OCI-LY7 (cell line): Measurements from ENCODE around the gene CTNND2. TPM values are rescaled to one million over a fixed set of nuclear protein-coding genes. Genes with fewer than 3 reads are reported as not detected.

Experiments used
- BruUV-seq: library from RNA; stranded (reverse); fragments of 400-500 nt; replicated peaks from 2 replicates; lab custom pipeline; 2021; lab: Mats Ljungman, UMichigan
- CTCF ChIA-PET: fragments of 300-600 bp; sonication (Branson Sonifier 250); formaldehyde crosslinking; loops from one replicate; lab custom pipeline; 2022; ENCODE audit warnings: antibody characterized with exemption; ENCODE audit not compliant: unreplicated experiment; lab: Charles Lee
- POLR2A ChIA-PET: fragments of 300-600 bp; sonication (Branson Sonifier 250); formaldehyde crosslinking; loops from one replicate; lab custom pipeline; 2022; ENCODE audit warnings: antibody characterized with exemption; lab: Charles Lee
- DNase-seq: peaks from one replicate; pipeline ENCODE4 v3.0.0-alpha.2; 2015; ENCODE audit warnings: low spot score
- H2AFZ ChIP-seq: fragments of 200-600 bp; sonication (generic), shearing (Covaris generic); 2 replicates; pipeline ENCODE4 v1.6.1; 2014; ENCODE audit warnings: mild to moderate bottlenecking, antibody characterized with exemption, low read length, moderate library complexity
- H3K27ac ChIP-seq: fragments of 200-600 bp; sonication (generic); 2 replicates; pipeline ENCODE4 v1.5.1; 2014; ENCODE audit warnings: mixed run types, low read depth, mild to moderate bottlenecking, moderate library complexity, low read length, inconsistent platforms; ENCODE audit not compliant: poor library complexity, severe bottlenecking
- H3K36me3 ChIP-seq: fragments of 200-600 bp; sonication (generic); 2 replicates; pipeline ENCODE4 v1.6.1; 2014; ENCODE audit warnings: mild to moderate bottlenecking, antibody characterized with exemption, low read length, moderate library complexity, mixed read lengths; ENCODE audit not compliant: insufficient read depth
- H3K4me1 ChIP-seq: fragments of 200-600 bp; sonication (generic); 2 replicates; pipeline ENCODE4 v1.5.1; 2014; ENCODE audit warnings: mild to moderate bottlenecking, low read length; ENCODE audit not compliant: insufficient read depth, poor library complexity, severe bottlenecking
- H3K4me2 ChIP-seq: fragments of 200-600 bp; sonication (generic); 2 replicates; pipeline ENCODE4 v1.6.1; 2014; ENCODE audit warnings: mild to moderate bottlenecking, low read length
- H3K4me3 ChIP-seq: fragments of 200-600 bp; sonication (generic); 2 replicates; pipeline ENCODE4 v1.5.1; 2014; ENCODE audit warnings: mild to moderate bottlenecking, low read depth, low read length; ENCODE audit not compliant: poor library complexity, severe bottlenecking
- H3K79me2 ChIP-seq: fragments of 200-600 bp; sonication (generic); 2 replicates; pipeline ENCODE4 v1.6.1; 2016; ENCODE audit warnings: low read depth, mild to moderate bottlenecking, low read length, moderate library complexity, mixed read lengths; ENCODE audit not compliant: insufficient read depth
- H3K9me2 ChIP-seq: fragments of 200-600 bp; sonication (generic); 2 replicates; pipeline ENCODE4 v1.6.1; 2016; ENCODE audit warnings: mild to moderate bottlenecking, low read length, mixed read lengths; ENCODE audit not compliant: insufficient read depth
- H3K9me3 ChIP-seq: fragments of 200-600 bp; sonication (generic); 2 replicates; pipeline ENCODE4 v1.6.1; 2014; ENCODE audit warnings: mild to moderate bottlenecking, mixed run types, low read length, mixed read lengths
- H4K20me1 ChIP-seq: fragments of 200-600 bp; sonication (generic); 2 replicates; pipeline ENCODE4 v1.6.1; 2014; ENCODE audit warnings: mild to moderate bottlenecking, antibody characterized with exemption, low read length, moderate library complexity, mixed read lengths; ENCODE audit not compliant: insufficient read depth
- EZH2phosphoT487 ChIP-seq: fragments of 200-600 bp; sonication (generic); IDR thresholded peaks from 2 replicates; pipeline ENCODE4 v1.6.1; 2018; ENCODE audit warnings: low read depth, borderline replicate concordance, mild to moderate bottlenecking, mixed run types, antibody characterized with exemption, low read length, moderate library complexity, mixed read lengths
- intact Hi-C: fragments of 100-400 bp; cut with micrococcal nuclease; formaldehyde crosslinking; loops from one replicate; pipeline ENCODE4 v1.10.0; 2022; ENCODE audit not compliant: unreplicated experiment
- total RNA-seq, 2 experiments: library from RNA; depleted of rRNA in 1 of 2; stranded (reverse); fragments of >200 nt in 1 of 2; shearing (Covaris generic) in 1 of 2; gene quantifications; 2 replicates each; pipeline ENCODE4 v1.2.3, GENCODE V29; 2014 to 2022
- TF ChIP-seq, protein P1 (sequence below): fragments of 200-600 bp; sonication (generic); conservative IDR thresholded peaks from 2 replicates; pipeline ENCODE4 v1.5.1; 2014; ENCODE audit warnings: mild to moderate bottlenecking, antibody characterized with exemption, low read length, moderate library complexity, mixed read lengths

Gene CTNND2
- total RNA-seq, 2 experiments from 2014 or later: not detected

DNA sequence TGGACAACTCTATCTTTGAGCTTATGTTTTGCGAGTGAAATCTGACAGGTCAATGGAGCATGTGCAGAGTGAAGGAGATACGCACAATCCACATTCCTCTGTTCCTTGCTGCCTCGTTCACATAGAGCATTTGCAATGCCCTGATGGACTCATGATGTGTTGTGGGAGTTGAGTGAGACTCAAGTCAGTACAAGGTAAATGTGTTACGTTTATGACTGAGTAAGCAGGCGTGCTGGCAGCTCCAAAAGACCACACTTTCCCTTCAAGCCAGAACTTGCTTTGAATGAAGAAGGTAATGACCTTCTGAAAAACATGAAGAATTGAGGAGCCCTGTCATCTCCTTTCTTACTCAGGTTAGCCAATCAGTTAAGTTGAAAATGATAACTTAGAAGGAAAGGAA lies 477.8 kb downstream of the CTNND2 start:
- POLR2A ChIA-PET: interaction anchor here (0.8 kb wide), 1 partner anchor 629 kb away, joined by 4 read pairs; no protein-coding TSS in a partner anchor
- no peak for DNase-seq
- Histone ChIP-seq H3K4me1 (no peaks in the 10 kb centered on the region), H3K4me2 (no peak overlapping the region), H3K9me2 (no peaks in the 10 kb centered on the region), H3K9me3 (no peaks in the 10 kb centered on the region), H3K36me3 (no peaks in the 10 kb centered on the region), H3K4me3 (no peak overlapping the region), H4K20me1 (no peaks in the 10 kb centered on the region), H3K27ac (no peak overlapping the region), H2AFZ (no peak overlapping the region), H3K79me2 (no peaks in the 10 kb centered on the region)
- intact Hi-C loops: no loop called here
- CTCF ChIA-PET: no interaction called here
- no TSS peak for BruUV-seq
- no peak for TF ChIP-seq EZH2phosphoT487
- TF ChIP-seq, protein P1, sequence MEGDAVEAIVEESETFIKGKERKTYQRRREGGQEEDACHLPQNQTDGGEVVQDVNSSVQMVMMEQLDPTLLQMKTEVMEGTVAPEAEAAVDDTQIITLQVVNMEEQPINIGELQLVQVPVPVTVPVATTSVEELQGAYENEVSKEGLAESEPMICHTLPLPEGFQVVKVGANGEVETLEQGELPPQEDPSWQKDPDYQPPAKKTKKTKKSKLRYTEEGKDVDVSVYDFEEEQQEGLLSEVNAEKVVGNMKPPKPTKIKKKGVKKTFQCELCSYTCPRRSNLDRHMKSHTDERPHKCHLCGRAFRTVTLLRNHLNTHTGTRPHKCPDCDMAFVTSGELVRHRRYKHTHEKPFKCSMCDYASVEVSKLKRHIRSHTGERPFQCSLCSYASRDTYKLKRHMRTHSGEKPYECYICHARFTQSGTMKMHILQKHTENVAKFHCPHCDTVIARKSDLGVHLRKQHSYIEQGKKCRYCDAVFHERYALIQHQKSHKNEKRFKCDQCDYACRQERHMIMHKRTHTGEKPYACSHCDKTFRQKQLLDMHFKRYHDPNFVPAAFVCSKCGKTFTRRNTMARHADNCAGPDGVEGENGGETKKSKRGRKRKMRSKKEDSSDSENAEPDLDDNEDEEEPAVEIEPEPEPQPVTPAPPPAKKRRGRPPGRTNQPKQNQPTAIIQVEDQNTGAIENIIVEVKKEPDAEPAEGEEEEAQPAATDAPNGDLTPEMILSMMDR: no peak

DNA sequence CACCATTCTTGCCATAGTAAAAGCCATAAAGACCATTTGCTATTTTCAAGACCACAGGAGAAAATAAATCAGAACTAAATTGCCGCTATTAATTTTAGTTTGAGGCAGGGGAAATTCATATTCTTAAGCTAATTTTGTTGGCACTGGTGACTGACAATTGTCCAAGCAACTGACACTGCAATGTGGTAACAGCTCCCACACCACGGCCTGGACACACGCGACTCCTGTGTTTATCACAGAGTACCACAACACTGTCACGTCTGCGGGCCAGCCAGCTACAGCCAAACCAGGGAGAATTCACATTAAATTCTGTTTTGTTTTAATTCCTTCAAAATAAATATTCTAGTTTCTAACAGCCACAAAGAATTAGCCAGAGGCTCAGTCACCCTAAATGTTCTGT lies 481.9 kb downstream of the CTNND2 start:
- H3K4me3 ChIP-seq: no peak overlapping the region
- CTCF ChIA-PET: no interaction called here
- no peaks in the 10 kb centered on the region for H4K20me1 ChIP-seq
- 0 out of 2 replicates have a peak, but pooled peaks cover 4% of the 10 kb centered on the region for H3K9me3 ChIP-seq
- H3K36me3 ChIP-seq: no peaks in the 10 kb centered on the region
- POLR2A ChIA-PET: no interaction called here
- H3K4me2 ChIP-seq: no peak overlapping the region
- TF ChIP-seq, protein P1: no peak
- TF ChIP-seq EZH2phosphoT487: no peak
- intact Hi-C loops: no loop called here
- H2AFZ ChIP-seq: no peak overlapping the region
- no peaks in the 10 kb centered on the region for H3K79me2 ChIP-seq
- no peak overlapping the region for H3K27ac ChIP-seq
- BruUV-seq: no TSS peak
- no peaks in the 10 kb centered on the region for H3K9me2 ChIP-seq
- no peaks in the 10 kb centered on the region for H3K4me1 ChIP-seq
- DNase-seq: no peak

DNA sequence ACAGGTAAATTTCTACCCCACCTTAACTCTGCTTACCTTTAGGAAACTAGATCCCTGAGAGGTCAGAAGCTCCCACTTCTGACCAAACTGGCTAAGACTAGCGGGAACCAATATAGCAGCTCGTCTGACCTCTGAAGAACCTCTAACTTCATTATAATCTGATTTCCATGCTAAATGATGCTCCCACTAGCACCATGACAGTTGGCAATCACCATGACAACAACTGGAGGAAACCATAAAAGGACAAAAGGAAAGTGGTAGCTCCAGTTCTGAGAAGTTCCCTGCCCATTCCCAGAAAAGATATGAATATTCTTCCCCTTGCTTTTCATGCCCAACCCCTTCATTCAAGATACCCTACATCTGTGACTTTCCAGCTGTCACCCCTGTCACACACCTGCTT lies 483.3 kb downstream of the CTNND2 start:
- no peak overlapping the region for H3K27ac ChIP-seq
- H3K36me3 ChIP-seq: no peaks in the 10 kb centered on the region
- H3K9me2 ChIP-seq: no peaks in the 10 kb centered on the region
- no peak overlapping the region for H2AFZ ChIP-seq
- H3K9me3 ChIP-seq: 0 out of 2 replicates have a peak, but pooled peaks cover 8% of the 10 kb centered on the region
- no peak overlapping the region for H3K4me3 ChIP-seq
- no peaks in the 10 kb centered on the region for H3K4me1 ChIP-seq
- TF ChIP-seq, protein P1: no peak
- no peak for TF ChIP-seq EZH2phosphoT487
- no peak overlapping the region for H3K4me2 ChIP-seq
- ChIA-PET POLR2A (no interaction called here), CTCF (no interaction called here)
- no TSS peak for BruUV-seq
- intact Hi-C loops: no loop called here
- no peaks in the 10 kb centered on the region for H3K79me2 ChIP-seq
- no peaks in the 10 kb centered on the region for H4K20me1 ChIP-seq
- DNase-seq: no peak
